Uterus (tissue), 4 donors: Measurements from ENCODE around the gene USP12. TPM values are rescaled to one million over a fixed set of nuclear protein-coding genes. Genes with fewer than 3 reads are reported as not detected.

Experiments
- DNase-seq, 2 donors: peaks; one replicate each; pipeline ENCODE4 v3.0.0-alpha.2; 2019 to 2020
- H3K27ac ChIP-seq, 2 donors: fragments of 200-600 bp; sonication (generic); 1 replicate in 1 of 2; 2 replicates in 1 of 2; pipeline ENCODE4 v1.5.1; 2016 to 2018
- H3K27me3 ChIP-seq, 2 donors: fragments of 200-600 bp; sonication (generic); one replicate each; pipeline ENCODE4 v1.5.1; 2018 to 2019; ENCODE audit warnings: control low read depth in 1 of 2
- H3K36me3 ChIP-seq, 2 donors: fragments of 200-600 bp; sonication (generic); one replicate each; pipeline ENCODE4 v1.5.1; 2019; ENCODE audit warnings: control low read depth in 1 of 2
- H3K4me1 ChIP-seq, 2 donors: fragments of 200-600 bp; sonication (generic); one replicate each; pipeline ENCODE4 v1.5.1; 2018 to 2019; ENCODE audit warnings: control low read depth in 1 of 2
- H3K4me3 ChIP-seq, 2 donors: fragments of 200-600 bp; sonication (generic); 1 replicate in 1 of 2; 2 replicates in 1 of 2; pipeline ENCODE4 v1.5.1; 2018 to 2019; ENCODE audit warnings: mild to moderate bottlenecking in 1 of 2
- H3K9me3 ChIP-seq, 2 donors: fragments of 200-600 bp; sonication (generic); one replicate each; pipeline ENCODE4 v1.5.1; 2019; ENCODE audit warnings: control low read depth in 1 of 2
- CTCF ChIP-seq, 4 experiments: fragments of 200-600 bp in 2 of 4; fragments of 450-650 bp in 2 of 4; sonication (generic) in 2 of 4; IDR thresholded peaks; one replicate each; pipeline ENCODE4 v1.5.1; 2016 to 2019; ENCODE audit warnings: antibody characterized with exemption in 4 of 4, mild to moderate bottlenecking in 2 of 4, moderate library complexity in 1 of 4
- POLR2A ChIP-seq, 2 donors: fragments of 450-650 bp; IDR thresholded peaks; one replicate each; pipeline ENCODE4 v1.6.1; 2016; ENCODE audit warnings: antibody characterized with exemption in 2 of 2, mild to moderate bottlenecking in 1 of 2, moderate library complexity in 1 of 2
- intact Hi-C: fragments of 100-400 bp; cut with DNase I; formaldehyde crosslinking; loops from one replicate; pipeline ENCODE4 v1.15.1; 2023; ENCODE audit warnings: low total_unique reads
- total RNA-seq, 4 donors: library from RNA; depleted of rRNA in 3 of 4; stranded (reverse); fragments of >200 nt in 3 of 4; gene quantifications; one replicate each; pipeline versions ENCODE4 v1.1.0 to v1.2.4, GENCODE V29; 2014 to 2023
- donor health status: DM: yes; HTN: yes; CAD: no.

The USP12 gene
- total RNA-seq, 4 donors from 2014 or later, result 12.1 to 32.8 (median 20.5) TPM

DNA sequence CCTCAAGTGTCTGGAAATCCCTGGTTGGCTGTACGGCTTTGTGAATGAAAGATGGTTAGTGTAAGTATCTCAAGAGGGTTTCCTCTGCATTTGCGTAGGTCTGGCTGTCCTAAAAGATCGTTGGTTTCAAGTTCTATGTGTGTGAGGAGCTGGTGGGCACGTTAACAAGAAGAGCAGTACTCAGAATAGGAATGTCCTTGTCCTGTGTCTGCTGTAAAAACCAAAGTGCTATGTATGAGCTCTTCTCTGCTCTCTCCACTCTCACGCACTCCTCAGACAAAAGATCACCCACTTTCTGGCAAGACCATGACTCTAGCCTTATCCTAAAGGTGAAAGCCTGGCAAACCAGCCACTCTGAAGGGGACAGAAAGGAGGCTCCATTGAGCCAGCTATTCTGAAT lies 39.1 kb downstream of the USP12 start:
- no peak for DNase-seq
- H3K36me3 ChIP-seq, result no peaks in the 10 kb centered on the region
- H3K4me3 ChIP-seq, result no peak overlapping the region
- intact Hi-C loops, result no loop called here
- no peak overlapping the region for H3K27ac ChIP-seq
- H3K27me3 ChIP-seq, result no peaks in the 10 kb centered on the region
- H3K9me3 ChIP-seq, result no peaks in the 10 kb centered on the region
- TF ChIP-seq CTCF (IDR thresholded peaks at IDR 0.05) (no peak), POLR2A (IDR thresholded peaks at IDR 0.05) (no peak)
- H3K4me1 ChIP-seq, result no peaks in the 10 kb centered on the region

- no peak for TF ChIP-seq CTCF (IDR thresholded peaks at IDR 0.05)
- TF ChIP-seq POLR2A (IDR thresholded peaks at IDR 0.05), result no peak
- H3K4me1 ChIP-seq, result no peaks in the 10 kb centered on the region
- H3K27ac ChIP-seq, result no peak overlapping the region
- no peaks in the 10 kb centered on the region for H3K27me3 ChIP-seq
- H3K4me3 ChIP-seq, result no peak overlapping the region
- intact Hi-C loops, result no loop called here
- no peaks in the 10 kb centered on the region for H3K36me3 ChIP-seq
- H3K9me3 ChIP-seq, result no peaks in the 10 kb centered on the region
- no peak for DNase-seq
Observed at GRCh38 chr13:27131906-27132305, 39.7 kb downstream of the USP12 start.

GRCh38 chr13:27130979-27131623 lies 40.5 kb downstream of the USP12 start:
- H3K27ac ChIP-seq, result peak overlapping the region in 1 of 2 donors; percentile 25
- DNase-seq, result no peak
- no peak for TF ChIP-seq POLR2A (IDR thresholded peaks at IDR 0.05)
- TF ChIP-seq CTCF (IDR thresholded peaks at IDR 0.05), result no peak
- no peak overlapping the region for H3K4me3 ChIP-seq
- no peaks in the 10 kb centered on the region for H3K27me3 ChIP-seq
- H3K9me3 ChIP-seq, result no peaks in the 10 kb centered on the region
- intact Hi-C loops, result no loop called here
- H3K4me1 ChIP-seq, result no peaks in the 10 kb centered on the region
- H3K36me3 ChIP-seq, result no peaks in the 10 kb centered on the region

GRCh38 chr13:27130223-27130978 lies 41.2 kb downstream of the USP12 start:
- peak overlapping the region in 1 of 2 donors; percentile 25 for H3K27ac ChIP-seq
- TF ChIP-seq POLR2A (IDR thresholded peaks at IDR 0.05) (no peak), CTCF (IDR thresholded peaks at IDR 0.05) (no peak)
- intact Hi-C loops, result no loop called here
- H3K36me3 ChIP-seq, result no peaks in the 10 kb centered on the region
- H3K27me3 ChIP-seq, result no peaks in the 10 kb centered on the region
- no peak for DNase-seq
- H3K4me3 ChIP-seq, result no peak overlapping the region
- no peaks in the 10 kb centered on the region for H3K9me3 ChIP-seq
- no peaks in the 10 kb centered on the region for H3K4me1 ChIP-seq
